Neuronal stem cell (in vitro differentiated cells): ENCODE data around the gene RASA3.
A peak's percentile ranks its signal among the peaks of the same experiment; 100 is the strongest.

Experiments used
- DNase-seq: peaks from one replicate; pipeline ENCODE4 v3.0.0-alpha.2; 2013; ENCODE audit warnings: low spot score
- H2AFZ ChIP-seq: one replicate; pipeline ENCODE4 v1.6.1; 2013; ENCODE audit warnings: mild to moderate bottlenecking, low read length, inconsistent platforms
- H2AK5ac ChIP-seq: 2 replicates; pipeline ENCODE4 v1.6.1; 2013; ENCODE audit warnings: low read depth, mild to moderate bottlenecking, inconsistent platforms, low read length, moderate library complexity, mixed read lengths
- H2BK120ac ChIP-seq: 2 replicates; pipeline ENCODE4 v1.6.1; 2013; ENCODE audit warnings: low read depth, mild to moderate bottlenecking, inconsistent platforms, low read length, moderate library complexity, mixed read lengths
- H2BK12ac ChIP-seq: one replicate; pipeline ENCODE4 v1.6.1; 2013; ENCODE audit warnings: low read length, inconsistent platforms
- H2BK15ac ChIP-seq: 2 replicates; pipeline ENCODE4 v1.6.1; 2013; ENCODE audit warnings: mild to moderate bottlenecking, low read length, inconsistent platforms, mixed read lengths
- H2BK5ac ChIP-seq: one replicate; pipeline ENCODE4 v1.6.1; 2013; ENCODE audit warnings: inconsistent platforms, mild to moderate bottlenecking, low read length, moderate library complexity
- H3K14ac ChIP-seq: one replicate; pipeline ENCODE4 v1.6.1; 2013; ENCODE audit warnings: low read length, inconsistent platforms
- H3K18ac ChIP-seq: 2 replicates; pipeline ENCODE4 v1.6.1; 2013; ENCODE audit warnings: low read length, inconsistent platforms
- H3K23ac ChIP-seq: 2 replicates; pipeline ENCODE4 v1.6.1; 2013; ENCODE audit warnings: low read depth, mild to moderate bottlenecking, mixed read lengths, low read length, inconsistent platforms; ENCODE audit not compliant: poor library complexity
- H3K27ac ChIP-seq: replicated peaks from 3 replicates; pipeline ENCODE4 v1.5.1; 2013; ENCODE audit warnings: low read length, inconsistent platforms
- H3K27me3 ChIP-seq, 3 experiments: 2 replicates each; pipeline ENCODE4 v1.6.1; 2013; ENCODE audit warnings: low read length in 3 of 3, mild to moderate bottlenecking in 2 of 3, inconsistent platforms in 1 of 3, low read depth in 1 of 3, mixed read lengths in 1 of 3, moderate library complexity in 1 of 3; ENCODE audit not compliant: control insufficient read depth in 3 of 3, insufficient read depth in 3 of 3
- H3K36me3 ChIP-seq, 2 donors: replicated peaks in 1 of 2; 2 replicates each; pipeline ENCODE4 v1.6.1; 2013; ENCODE audit warnings: low read length in 2 of 2; ENCODE audit not compliant: control insufficient read depth in 2 of 2, insufficient read depth in 2 of 2
- H3K4ac ChIP-seq: 2 replicates; pipeline ENCODE4 v1.6.1; 2013; ENCODE audit warnings: inconsistent platforms, mild to moderate bottlenecking, low read length, moderate library complexity
- H3K4me1 ChIP-seq, 2 donors: 1 replicate in 1 of 2; 2 replicates in 1 of 2; pipeline ENCODE4 v1.6.1; 2013; ENCODE audit warnings: low read length in 2 of 2, low read depth in 1 of 2; ENCODE audit not compliant: control insufficient read depth in 2 of 2, insufficient read depth in 1 of 2
- H3K4me2 ChIP-seq: one replicate; pipeline ENCODE4 v1.6.1; 2013; ENCODE audit warnings: mild to moderate bottlenecking, low read length, inconsistent platforms; ENCODE audit not compliant: insufficient read depth, poor library complexity, severe bottlenecking
- H3K4me3 ChIP-seq, 2 donors: 2 replicates each; pipeline ENCODE4 v1.5.1; 2013; ENCODE audit warnings: low read length in 2 of 2, mild to moderate bottlenecking in 2 of 2, inconsistent platforms in 1 of 2, moderate library complexity in 1 of 2
- H3K79me1 ChIP-seq: one replicate; pipeline ENCODE4 v1.6.1; 2013; ENCODE audit warnings: low read depth, mild to moderate bottlenecking, inconsistent platforms, low read length, moderate library complexity
- H3K9ac ChIP-seq: one replicate; pipeline ENCODE4 v1.6.1; 2013; ENCODE audit warnings: mild to moderate bottlenecking, low read depth, low read length, inconsistent platforms; ENCODE audit not compliant: poor library complexity
- H3K9me3 ChIP-seq, 2 donors: replicated peaks in 1 of 2; 2 replicates each; pipeline versions ENCODE3 to v1.6.1; 2013; ENCODE audit warnings: low read length in 2 of 2, mild to moderate bottlenecking in 2 of 2, inconsistent platforms in 1 of 2, low read depth in 1 of 2, mixed read lengths in 1 of 2, moderate library complexity in 1 of 2; ENCODE audit not compliant: control insufficient read depth in 2 of 2, insufficient read depth in 1 of 2
- H4K8ac ChIP-seq: one replicate; pipeline ENCODE4 v1.6.1; 2013; ENCODE audit warnings: low read depth, mild to moderate bottlenecking, inconsistent platforms, low read length, moderate library complexity
- H4K91ac ChIP-seq: one replicate; pipeline ENCODE4 v1.6.1; 2013; ENCODE audit warnings: low read length, low read depth, mild to moderate bottlenecking, inconsistent platforms; ENCODE audit not compliant: poor library complexity
- WGBS, 2 donors: extraction: QIAGEN DNeasy Blood & Tissue Kit; methylation state at CpG; one replicate each; pipeline ENCODE4 v1.1.7; 2013; ENCODE audit warnings: missing lambda C conversion rate in 2 of 2, mixed read lengths in 1 of 2; ENCODE audit not compliant: insufficient read length in 2 of 2, insufficient replicate concordance in 1 of 2; ENCODE audit errors: extremely low coverage in 2 of 2; 5-methylcytosine and 5-hydroxymethylcytosine counted together

The RASA3 gene

DNA sequence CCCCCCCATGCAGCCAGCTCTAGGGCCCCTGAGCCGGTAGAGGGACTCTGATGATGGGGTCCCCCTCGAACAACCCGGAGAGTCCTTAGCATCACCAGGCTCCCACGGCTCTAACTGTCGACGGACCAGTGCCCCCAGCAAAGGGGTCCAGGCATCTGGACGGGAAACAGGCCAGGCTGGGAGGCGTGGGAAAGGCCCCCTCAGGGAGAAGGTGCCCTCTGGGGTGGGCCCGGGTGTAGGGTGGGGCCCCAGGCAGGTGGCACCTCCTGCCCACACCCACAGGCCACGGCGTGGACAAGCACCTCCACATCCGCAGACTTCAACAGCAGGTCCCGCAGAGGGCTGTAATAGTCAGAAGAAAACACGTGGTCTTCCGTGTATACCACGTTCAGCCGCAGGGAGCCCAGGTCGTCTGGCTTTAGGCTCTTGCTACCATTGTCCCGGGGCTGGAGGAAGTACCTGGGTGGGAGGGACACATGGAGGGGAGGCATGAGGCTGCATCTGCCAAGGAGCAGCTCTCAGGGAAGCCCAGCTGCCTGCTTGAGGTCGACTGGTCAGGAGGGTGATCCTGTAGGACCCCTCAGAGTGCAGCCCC, 113.9 kb downstream of the RASA3 start:
- no peak for DNase-seq
- H2BK120ac ChIP-seq = no peak overlapping the region
- H2BK5ac ChIP-seq = no peak overlapping the region
- no peak overlapping the region for H3K4me2 ChIP-seq
- no peak overlapping the region for H3K4me3 ChIP-seq
- peak overlapping the region; percentile 66 for H3K4ac ChIP-seq
- H2BK15ac ChIP-seq = peak overlapping the region; percentile 81
- H3K18ac ChIP-seq = no peak overlapping the region
- H2AFZ ChIP-seq = no peak overlapping the region
- no peak overlapping the region for H2BK12ac ChIP-seq
- H3K79me1 ChIP-seq = peaks cover 3% of the 10 kb centered on the region
- H3K36me3 ChIP-seq = peaks cover 0 to 93% of the 10 kb centered on the region in 2 donors
- no CpG with 5 or more reads among the region's 20 CpGs for WGBS, 2 donors
- no peak overlapping the region for H3K27ac ChIP-seq
- H2AK5ac ChIP-seq = peak overlapping the region; percentile 88
- no peak overlapping the region for H4K91ac ChIP-seq
- H3K23ac ChIP-seq = no peak overlapping the region
- H3K27me3 ChIP-seq = no peaks in the 10 kb centered on the region
- H3K9ac ChIP-seq = no peak overlapping the region
- H3K9me3 ChIP-seq = peaks cover 0 to 1% of the 10 kb centered on the region in 2 donors
- peak overlapping the region; percentile 38 for H3K14ac ChIP-seq
- peaks cover 0 to 2% of the 10 kb centered on the region in 2 donors for H3K4me1 ChIP-seq
- H4K8ac ChIP-seq = no peak overlapping the region

DNA sequence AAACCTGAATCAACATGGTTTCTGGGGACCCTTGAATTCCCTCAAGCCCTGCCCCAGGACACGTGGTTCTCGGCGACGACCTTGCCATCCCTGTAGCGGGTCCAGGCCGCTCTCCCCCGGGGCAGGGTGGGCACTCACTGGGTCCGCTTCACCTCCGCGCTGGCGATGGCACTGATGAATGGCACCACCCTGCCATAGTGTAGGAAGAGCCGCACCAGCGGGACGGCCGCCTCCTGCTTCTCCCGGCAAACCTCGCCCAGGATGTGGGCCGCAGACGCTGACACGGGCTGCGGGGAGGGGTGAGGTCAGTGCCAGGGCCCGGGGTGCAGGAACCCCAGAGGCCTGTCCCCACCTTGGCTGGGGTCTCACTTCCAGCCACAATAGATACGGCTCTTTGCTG, 114.5 kb downstream of the RASA3 start:
- Histone ChIP-seq H3K79me1 (peaks cover 3% of the 10 kb centered on the region), H3K27ac (no peak overlapping the region), H2BK15ac (peak overlapping the region; percentile 81), H3K4me1 (peaks cover 0 to 2% of the 10 kb centered on the region in 2 donors), H3K4me3 (no peak overlapping the region), H3K9me3 (peaks cover 0 to 1% of the 10 kb centered on the region in 2 donors), H2BK5ac (no peak overlapping the region), H3K27me3 (no peaks in the 10 kb centered on the region), H2AK5ac (peak overlapping the region; percentile 37), H3K4me2 (no peak overlapping the region), H4K8ac (no peak overlapping the region), H3K18ac (no peak overlapping the region), H2BK12ac (peak overlapping the region; percentile 41), H4K91ac (no peak overlapping the region), H3K9ac (peak overlapping the region; percentile 60), H2AFZ (no peak overlapping the region), H3K4ac (peak overlapping the region; percentile 66), H3K36me3 (peaks cover 0 to 93% of the 10 kb centered on the region in 2 donors), H3K14ac (peak overlapping the region; percentile 38), H3K23ac (peak overlapping the region; percentile 73), H2BK120ac (no peak overlapping the region)
- WGBS, 2 donors = no CpG with 5 or more reads among the region's 23 CpGs
- no peak for DNase-seq

DNA sequence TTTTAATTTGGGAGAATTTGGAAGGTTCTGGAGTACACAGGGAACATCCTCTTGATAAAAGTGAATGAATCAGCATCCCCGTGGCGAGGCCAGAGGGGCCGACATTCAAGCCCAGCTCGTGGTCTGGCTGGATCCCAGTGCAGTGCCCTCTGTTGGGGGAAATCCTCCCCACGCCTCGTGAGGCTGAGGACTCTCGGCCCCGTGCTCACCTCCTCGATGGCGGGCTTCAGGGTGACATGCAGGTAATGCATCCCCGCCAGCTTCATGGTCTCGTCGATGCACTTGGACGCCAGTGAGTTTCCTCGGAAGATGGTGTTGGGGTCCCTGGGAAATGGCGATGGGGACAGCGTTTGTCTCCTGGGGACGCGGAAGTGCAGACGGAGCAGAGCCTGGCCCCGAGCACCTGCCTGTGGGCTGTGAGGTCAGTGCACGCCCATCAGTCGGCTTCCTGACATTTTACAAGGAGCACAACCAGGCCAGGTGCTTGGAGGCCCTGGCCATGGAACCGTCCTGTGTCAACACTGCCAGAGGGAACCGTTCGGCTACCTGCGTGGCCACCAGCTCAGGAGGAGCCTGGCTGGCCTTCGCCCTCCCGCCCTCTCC, 115.3 kb downstream of the RASA3 start:
- no peaks in the 10 kb centered on the region for H3K27me3 ChIP-seq
- peak overlapping the region; percentile 53 for H2BK5ac ChIP-seq
- H2AFZ ChIP-seq = no peak overlapping the region
- H3K9me3 ChIP-seq = peaks cover 0 to 3% of the 10 kb centered on the region in 2 donors
- peak overlapping the region; percentile 96 for H4K8ac ChIP-seq
- H2BK12ac ChIP-seq = no peak overlapping the region
- DNase-seq = no peak
- no peak overlapping the region for H3K27ac ChIP-seq
- peak overlapping the region; percentile 31 for H2BK120ac ChIP-seq
- peak overlapping the region; percentile 31 for H3K14ac ChIP-seq
- H3K4me2 ChIP-seq = no peak overlapping the region
- no peak overlapping the region for H3K4me3 ChIP-seq
- H2AK5ac ChIP-seq = peak overlapping the region; percentile 79
- WGBS, 2 donors = no CpG with 5 or more reads among the region's 29 CpGs
- H4K91ac ChIP-seq = peak overlapping the region; percentile 85
- peak overlapping the region; percentile 25 for H3K23ac ChIP-seq
- H3K4ac ChIP-seq = peak overlapping the region; percentile 6
- H3K18ac ChIP-seq = peak overlapping the region; percentile 85
- peaks cover 3% of the 10 kb centered on the region for H3K79me1 ChIP-seq
- peaks cover 0 to 2% of the 10 kb centered on the region in 2 donors for H3K4me1 ChIP-seq
- peak overlapping the region; percentile 99 for H2BK15ac ChIP-seq
- H3K9ac ChIP-seq = peak overlapping the region; percentile 30
- peaks cover 2 to 91% of the 10 kb centered on the region in 2 donors for H3K36me3 ChIP-seq

DNA sequence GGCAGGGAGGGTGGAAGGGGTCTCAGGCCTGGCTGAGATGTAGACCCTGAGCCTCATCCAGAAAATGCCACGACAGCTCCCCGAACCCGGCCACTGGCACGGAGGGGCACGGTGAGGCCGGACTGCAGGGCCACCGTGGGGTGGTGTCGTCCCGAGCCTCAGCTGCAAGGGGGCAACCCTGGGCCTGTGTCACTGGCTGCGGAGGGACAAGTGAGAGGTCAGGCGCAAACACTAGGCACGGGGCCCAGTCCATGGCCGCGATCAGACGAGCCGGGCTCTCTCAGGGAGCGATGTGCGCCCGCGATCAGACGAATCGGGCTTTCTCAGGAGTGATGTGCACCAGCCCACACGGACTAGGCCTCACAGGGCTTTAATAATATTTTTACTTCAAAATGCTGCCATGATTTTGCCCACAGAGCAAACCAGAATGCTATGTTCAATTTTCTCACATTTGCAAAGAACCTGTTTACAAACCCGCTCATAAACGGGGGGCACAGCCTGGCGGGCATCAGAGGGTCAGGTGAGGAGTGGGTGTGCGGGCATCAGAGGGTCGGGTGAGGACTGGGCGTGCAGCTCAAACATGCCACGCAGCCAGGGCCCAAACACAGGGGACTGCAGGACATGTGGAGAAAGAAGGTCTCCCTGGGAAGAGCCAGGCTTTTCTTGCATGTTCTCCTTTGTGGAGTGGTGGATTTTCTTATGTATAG, 115.9 kb downstream of the RASA3 start:
- peak overlapping the region; percentile 63 for H3K9ac ChIP-seq
- H3K4ac ChIP-seq = no peak overlapping the region
- WGBS, 2 donors = no CpG with 5 or more reads among the region's 30 CpGs

More for the DNA sequence above, 115.9 kb downstream of the RASA3 start:
- Histone ChIP-seq H2BK120ac (no peak overlapping the region), H3K36me3 (peaks cover 6 to 91% of the 10 kb centered on the region in 2 donors), H3K4me2 (no peak overlapping the region), H3K4me3 (no peak overlapping the region), H3K79me1 (no peaks in the 10 kb centered on the region), H2AK5ac (peak overlapping the region; percentile 94), H2BK15ac (peak overlapping the region; percentile 81), H2BK12ac (no peak overlapping the region), H2BK5ac (peak overlapping the region; percentile 78), H3K23ac (peak overlapping the region; percentile 75), H3K27me3 (no peaks in the 10 kb centered on the region), H4K8ac (no peak overlapping the region), H3K27ac (no peak overlapping the region), H3K18ac (peak overlapping the region; percentile 76), H3K4me1 (peaks cover 0 to 2% of the 10 kb centered on the region in 2 donors), H4K91ac (no peak overlapping the region), H3K14ac (peak overlapping the region; percentile 47), H2AFZ (no peak overlapping the region), H3K9me3 (peaks cover 0 to 3% of the 10 kb centered on the region in 2 donors)
- no peak for DNase-seq
